SK-N-MC (cell line): ENCODE measurements around the gene PRF1.
A peak's percentile ranks its signal among the peaks of the same experiment; 100 is the strongest.
"Not testable (repeated sequence)": the region's sequence is repeated elsewhere in the genome, so short reads cannot be mapped to it uniquely, and the experiment has no call there.

Experiments
- DNase-seq: peaks from one replicate; pipeline ENCODE4 v3.0.0-alpha.2; 2011; ENCODE audit warnings: low read depth, low spot score
- H3K27ac ChIP-seq: fragments of 200-600 bp; sonication (generic); 2 replicates; pipeline ENCODE4 v1.5.1; 2016; ENCODE audit warnings: mixed run types
- H3K36me3 ChIP-seq: fragments of 200-600 bp; sonication (generic); 2 replicates; pipeline ENCODE4 v1.6.1; 2017; ENCODE audit warnings: antibody characterized with exemption, low read length, mixed read lengths; ENCODE audit not compliant: insufficient read depth
- H3K4me3 ChIP-seq: fragments of 200-600 bp; sonication (generic); 2 replicates; pipeline ENCODE4 v1.5.1; 2016
- H3K9ac ChIP-seq: fragments of 200-600 bp; sonication (generic); 2 replicates; pipeline ENCODE4 v1.8.0; 2017; ENCODE audit warnings: mixed run types, mixed read lengths; ENCODE audit not compliant: insufficient read length
- H3K9me3 ChIP-seq: fragments of 200-600 bp; sonication (generic); 2 replicates; pipeline ENCODE4 v1.6.1; 2017; ENCODE audit warnings: low read depth, mild to moderate bottlenecking, antibody characterized with exemption, low read length, moderate library complexity, mixed read lengths
- EZH2 ChIP-seq: fragments of 200-600 bp; sonication (generic); IDR thresholded peaks from one replicate; pipeline ENCODE4 v1.6.1; 2017; ENCODE audit warnings: antibody characterized with exemption
- FOXP2 ChIP-seq: optimal IDR thresholded peaks from 2 replicates; pipeline ENCODE3; 2011; ENCODE audit warnings: mild to moderate bottlenecking, moderate library complexity; ENCODE audit not compliant: insufficient read depth; ENCODE audit errors: extremely low read length, control extremely low read depth
- POLR2AphosphoS5 ChIP-seq: IDR thresholded peaks from 2 replicates; pipeline ENCODE4 v1.6.1; 2012; ENCODE audit warnings: mild to moderate bottlenecking, low read depth, low read length, borderline replicate concordance

Gene PRF1

DNA sequence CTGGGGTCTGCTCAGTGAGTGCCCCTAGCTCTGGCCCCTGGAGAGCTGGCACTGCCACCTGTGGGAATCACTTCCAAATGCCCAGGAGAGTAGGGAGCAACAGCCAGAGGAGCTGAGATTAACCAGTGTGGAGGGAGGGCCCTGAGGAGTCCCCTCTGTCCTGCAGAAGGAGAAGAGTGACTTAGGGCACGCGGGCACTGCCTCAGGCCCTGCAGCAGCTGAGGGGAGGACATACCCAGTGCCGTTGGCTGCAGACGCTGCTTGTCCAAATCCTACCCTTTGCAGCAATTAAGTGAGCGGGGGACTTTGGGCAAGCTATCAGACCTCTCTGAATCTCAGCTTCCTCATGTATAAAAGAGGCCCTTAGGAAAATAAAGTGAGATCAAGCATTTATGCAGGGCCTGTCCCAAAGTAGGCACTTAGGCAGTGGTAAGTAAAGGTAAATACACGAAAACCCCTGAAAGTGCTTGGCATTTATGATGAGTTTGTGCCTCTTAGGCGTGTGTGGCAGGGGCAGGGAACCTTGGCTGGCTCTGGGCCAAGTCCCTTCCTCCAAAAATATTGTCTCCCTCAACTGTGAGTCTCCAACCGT is 16.9 kb downstream of the PRF1 start:
- Histone ChIP-seq H3K4me3 (peak overlapping the region; percentile 58), H3K36me3 (no peaks in the 10 kb centered on the region), H3K9ac (no peak overlapping the region), H3K27ac (peak overlapping the region; percentile 76), H3K9me3 (no peaks in the 10 kb centered on the region)
- no peak for TF ChIP-seq POLR2AphosphoS5
- no peak for TF ChIP-seq EZH2
- TF ChIP-seq FOXP2 = no peak
- no peak for DNase-seq

DNA sequence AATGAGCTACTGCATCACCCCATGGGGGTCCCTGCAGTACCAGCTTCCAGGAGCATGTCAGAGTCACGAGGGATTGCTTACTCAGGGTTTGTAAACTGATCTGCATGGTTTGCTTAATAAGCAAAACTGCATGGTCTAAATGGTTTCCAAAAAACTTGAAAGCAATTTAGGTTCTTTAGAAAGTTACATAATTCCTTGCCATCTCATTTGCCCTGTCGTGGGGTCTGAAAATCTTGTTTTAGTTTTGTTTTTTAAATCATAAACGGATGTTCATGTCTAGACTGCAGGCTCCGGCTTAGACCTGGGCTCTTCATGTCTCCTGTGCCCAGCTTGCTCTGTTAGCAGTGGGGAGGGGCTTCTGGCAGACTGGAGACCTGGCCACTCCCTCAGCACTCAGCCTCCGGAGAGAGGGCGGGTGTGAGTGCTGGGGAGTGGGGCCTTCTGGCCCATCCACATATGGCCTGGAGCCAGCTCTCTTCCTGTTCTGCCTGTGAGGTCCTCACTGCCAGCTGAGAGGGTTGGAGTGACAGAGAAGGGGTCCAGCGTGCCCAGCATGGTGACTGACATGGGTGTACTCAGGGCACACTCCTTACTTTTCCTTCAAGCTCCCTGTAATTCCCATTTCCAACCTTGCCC is 17.5 kb downstream of the PRF1 start:
- Histone ChIP-seq H3K4me3 (peak overlapping the region; percentile 58), H3K9me3 (no peaks in the 10 kb centered on the region), H3K36me3 (no peaks in the 10 kb centered on the region), H3K27ac (peak overlapping the region; percentile 76), H3K9ac (no peak overlapping the region)
- peak; percentile 30 for DNase-seq
- TF ChIP-seq EZH2 = no peak
- no peak for TF ChIP-seq FOXP2
- TF ChIP-seq POLR2AphosphoS5 = no peak

DNA sequence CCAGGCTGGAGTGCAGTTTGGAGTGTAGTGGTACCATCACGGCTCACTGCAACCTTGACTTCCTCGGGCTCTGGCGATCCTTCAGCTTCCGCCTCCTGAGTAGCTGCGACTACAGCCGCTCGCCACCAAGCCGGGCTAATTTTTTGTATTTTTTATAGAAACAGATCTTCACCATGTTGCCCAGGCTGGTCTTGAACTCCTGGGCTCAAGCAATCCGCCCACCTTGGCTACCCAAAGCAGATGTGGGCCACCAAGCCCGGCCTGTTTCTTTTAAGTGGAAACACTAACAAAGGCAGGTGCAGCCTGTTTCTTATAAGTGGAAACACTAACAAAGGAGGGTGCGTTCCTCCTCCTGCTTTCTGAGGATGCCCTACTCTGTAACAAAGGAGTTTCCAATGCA is 18.2 kb downstream of the PRF1 start:
- H3K27ac ChIP-seq = peak overlapping the region; percentile 76
- H3K36me3 ChIP-seq = no peaks in the 10 kb centered on the region
- TF ChIP-seq EZH2 = no peak
- peak overlapping the region; percentile 58 for H3K4me3 ChIP-seq
- no peak for DNase-seq
- H3K9ac ChIP-seq = no peak overlapping the region
- H3K9me3 ChIP-seq = no peaks in the 10 kb centered on the region

DNA sequence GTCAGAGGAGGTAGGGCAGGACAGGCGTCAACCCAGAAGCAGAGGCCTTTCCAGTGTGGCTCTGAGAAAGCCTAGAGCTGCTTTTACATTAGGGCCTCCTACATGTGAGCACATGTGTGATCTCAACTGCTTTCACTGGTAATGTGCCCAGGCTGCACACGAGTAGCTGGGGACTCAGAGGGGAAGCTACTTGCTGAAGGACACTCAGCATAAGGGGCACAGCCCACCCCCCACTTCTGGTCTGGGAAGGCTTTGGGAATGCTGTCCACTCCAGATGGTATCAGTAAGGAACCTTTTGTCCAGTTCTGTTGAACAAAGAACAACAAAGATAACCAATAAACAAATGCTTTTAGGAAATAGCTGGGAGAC is 18.9 kb downstream of the PRF1 start:
- H3K9ac ChIP-seq = no peak overlapping the region
- no peak overlapping the region for H3K4me3 ChIP-seq
- no peak for DNase-seq
- TF ChIP-seq POLR2AphosphoS5 = no peak
- TF ChIP-seq FOXP2 = no peak
- TF ChIP-seq EZH2 = no peak
- no peaks in the 10 kb centered on the region for H3K9me3 ChIP-seq
- H3K36me3 ChIP-seq = no peaks in the 10 kb centered on the region
- H3K27ac ChIP-seq = no peak overlapping the region

- Histone ChIP-seq H3K36me3 (no peaks in the 10 kb centered on the region), H3K9me3 (no peaks in the 10 kb centered on the region), H3K9ac (no peak overlapping the region), H3K27ac (no peak overlapping the region), H3K4me3 (no peak overlapping the region)
- no peak for TF ChIP-seq EZH2
- no peak for TF ChIP-seq POLR2AphosphoS5
- no peak for TF ChIP-seq FOXP2
- no peak for DNase-seq
These were observed 19.5 kb downstream of the PRF1 start for GRCh38 chr10:70582793-70583668.

DNA sequence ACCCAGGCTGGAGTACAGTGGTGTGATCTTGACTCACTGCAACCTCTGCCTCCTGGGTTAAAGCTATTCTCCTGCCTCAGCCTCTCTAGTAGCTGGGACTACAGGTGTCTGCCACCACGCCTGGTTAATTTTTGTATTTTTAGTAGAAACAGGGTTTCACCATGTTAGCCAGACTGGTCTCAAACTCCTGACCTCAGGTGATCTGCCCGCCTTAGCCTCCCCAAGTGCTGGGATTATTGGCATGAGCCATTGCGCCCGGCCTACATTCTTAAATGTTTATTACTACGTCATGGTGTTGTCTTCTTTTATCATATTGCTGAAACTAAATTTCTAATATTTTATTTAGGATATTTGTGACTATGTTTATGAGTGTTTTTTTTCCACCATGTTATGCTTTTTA is 21.4 kb downstream of the PRF1 start:
- DNase-seq, H3K27ac ChIP-seq, H3K9ac ChIP-seq, H3K4me3 ChIP-seq, H3K9me3 ChIP-seq, H3K36me3 ChIP-seq: not testable (repeated sequence)

GRCh38 chr10:70579234-70580002 is 23.1 kb downstream of the PRF1 start:
- Histone ChIP-seq H3K9me3 (no peaks in the 10 kb centered on the region), H3K36me3 (no peaks in the 10 kb centered on the region), H3K9ac (no peak overlapping the region), H3K27ac (no peak overlapping the region), H3K4me3 (no peak overlapping the region)
- no peak for TF ChIP-seq EZH2
- no peak for TF ChIP-seq FOXP2
- TF ChIP-seq POLR2AphosphoS5 = no peak
- DNase-seq = no peak

- H3K9ac ChIP-seq = no peak overlapping the region
- H3K27ac ChIP-seq = no peak overlapping the region
- H3K9me3 ChIP-seq = no peaks in the 10 kb centered on the region
- no peak overlapping the region for H3K4me3 ChIP-seq
- no peak for TF ChIP-seq FOXP2
- TF ChIP-seq POLR2AphosphoS5 = no peak
- TF ChIP-seq EZH2 = no peak
- no peaks in the 10 kb centered on the region for H3K36me3 ChIP-seq
- DNase-seq = no peak
These were observed 24.1 kb downstream of the PRF1 start for GRCh38 chr10:70578371-70578947.
